Right lobe of liver (tissue), 6 donors: ENCODE measurements around the gene MRPL2. TPM values are rescaled to one million over a fixed set of nuclear protein-coding genes. Genes with fewer than 3 reads are reported as not detected.

ENCODE experiments used
- ATAC-seq, 4 donors: fragments of 200-7000 bp; cut with Tn5 transposase; one replicate each; pipeline ENCODE4 v1.9.1; 2020; ENCODE audit warnings: mild to moderate bottlenecking in 4 of 4, moderate library complexity in 4 of 4
- DNase-seq, 3 donors: peaks; one replicate each; pipeline ENCODE4 v3.0.0-alpha.2; 2020
- H3K27ac ChIP-seq, 3 donors: fragments of 200-600 bp; one replicate each; pipeline ENCODE4 v1.8.0; 2022
- H3K27me3 ChIP-seq, 2 donors: fragments of 200-600 bp; one replicate each; pipeline ENCODE4 v1.8.0; 2022
- H3K36me3 ChIP-seq, 4 donors: fragments of 200-600 bp; sonication (generic) in 1 of 4; one replicate each; pipeline versions ENCODE4 v1.5.1 to v1.8.0; 2017 to 2022; ENCODE audit warnings: control low read depth in 1 of 4
- H3K4me1 ChIP-seq, 4 donors: fragments of 200-600 bp; sonication (generic) in 1 of 4; one replicate each; pipeline versions ENCODE4 v1.5.1 to v1.8.0; 2017 to 2022; ENCODE audit warnings: control low read depth in 1 of 4
- H3K4me3 ChIP-seq, 3 donors: fragments of 200-600 bp; one replicate each; pipeline ENCODE4 v1.8.0; 2022
- H3K9me3 ChIP-seq, 4 donors: fragments of 200-600 bp; sonication (generic) in 1 of 4; one replicate each; pipeline versions ENCODE4 v1.5.1 to v1.8.0; 2017 to 2022; ENCODE audit warnings: control low read depth in 1 of 4
- CTCF ChIP-seq, 4 donors: fragments of 200-600 bp in 3 of 4; fragments of 450-650 bp in 1 of 4; IDR thresholded peaks; one replicate each; pipeline versions ENCODE4 v1.5.1 to v1.8.0; 2016 to 2022; ENCODE audit warnings: antibody characterized with exemption in 4 of 4, mild to moderate bottlenecking in 2 of 4
- POLR2A ChIP-seq: fragments of 450-650 bp; IDR thresholded peaks from one replicate; pipeline ENCODE4 v1.6.1; 2017; ENCODE audit warnings: antibody characterized with exemption, mild to moderate bottlenecking
- WGBS: methylation state at CpG from one replicate; pipeline ENCODE4 v1.1.6; 2018; ENCODE audit warnings: low coverage, low lambda C conversion rate; ENCODE audit not compliant: insufficient coverage; ENCODE audit errors: missing lambda C conversion rate; 5-methylcytosine and 5-hydroxymethylcytosine counted together
- intact Hi-C, 2 donors: fragments of 100-400 bp; cut with DNase I; formaldehyde crosslinking; loops; one replicate each; pipeline versions ENCODE4 v1.11.2 to v1.14.1; 2022
- total RNA-seq, 6 experiments: library from RNA; depleted of rRNA in 2 of 6; stranded (reverse); fragments of >200 nt in 2 of 6; fragmentation: NEBNext Ultra II Directional in 3 of 6; extraction: Animal tissue kit (Norgen Biotek cat#: 25700) in 3 of 6; gene quantifications; one replicate each; pipeline versions ENCODE4 v1.1.0 to v1.2.4, GENCODE V29; 2016 to 2023
- donor health status: DM: no; HTN: yes; CAD: no.
- donor health status: DM: no; HTN: no; CAD: no.
- donor health status: DM: no; HTN: no; CAD: no.
- donor health status: DM: no; HTN: yes; CAD: no.
- donor health status: DM: no; HTN: yes; CAD: no.

Gene MRPL2
- total RNA-seq, 6 experiments from 2014 or later = 41.6 to 63.1 (median 60.4) TPM

GRCh38 chr6:43095939-43096338 lies 36.7 kb upstream of the MRPL2 start:
- no peaks in the 10 kb centered on the region for H3K4me1 ChIP-seq
- TF ChIP-seq CTCF (IDR thresholded peaks at IDR 0.05) = no peak
- TF ChIP-seq POLR2A = no peak
- no peak overlapping the region for H3K27ac ChIP-seq
- DNase-seq (no peak), ATAC-seq (no peak)
- H3K9me3 ChIP-seq = no peaks in the 10 kb centered on the region
- H3K4me3 ChIP-seq = no peak overlapping the region
- intact Hi-C loops = no loop called here
- WGBS = 66% methylated on average over 6 of the region's 7 CpGs
- H3K36me3 ChIP-seq = no peaks in the 10 kb centered on the region
- no peaks in the 10 kb centered on the region for H3K27me3 ChIP-seq

DNA sequence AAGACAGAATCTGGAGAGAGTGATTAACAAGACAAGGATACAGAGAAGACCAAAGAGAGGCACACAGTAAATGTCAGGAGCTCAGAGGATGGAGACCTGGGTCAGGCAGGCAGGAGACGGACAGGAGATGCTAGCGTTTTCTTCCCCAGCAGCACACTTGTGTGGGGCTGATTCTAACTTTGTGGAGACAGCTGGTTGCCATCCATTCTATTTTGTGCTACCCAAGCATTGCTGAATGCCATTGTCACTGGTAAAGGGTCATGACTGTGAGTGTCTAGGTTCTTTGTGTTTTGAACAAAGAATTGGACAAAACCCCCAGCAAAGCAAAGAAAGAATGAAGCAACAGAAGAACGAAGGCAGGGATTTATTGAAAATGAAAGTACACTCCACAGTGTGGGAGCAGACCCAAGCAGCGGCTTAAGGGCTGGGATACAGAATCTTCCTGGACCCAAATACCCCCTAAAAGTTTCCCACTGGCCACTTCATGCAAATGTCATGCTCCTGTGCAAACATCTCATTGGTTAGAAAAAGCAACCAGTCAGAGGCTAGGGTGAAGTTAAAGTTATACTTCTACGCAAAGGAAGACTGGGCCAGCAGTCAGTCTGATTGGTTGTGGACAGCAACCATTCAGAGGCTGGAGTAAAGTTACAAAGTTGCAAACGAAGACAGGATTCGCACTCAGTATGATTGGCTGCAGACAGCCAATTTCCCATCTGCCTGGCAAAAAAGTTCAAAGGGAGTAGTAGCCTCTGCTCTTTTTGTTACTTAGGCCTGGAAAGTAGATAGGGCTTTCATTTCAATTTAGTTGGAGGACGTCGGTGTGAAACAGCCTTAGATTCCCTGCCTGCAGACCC lies 34.4 kb upstream of the MRPL2 start:
- Histone ChIP-seq H3K27me3 (no peaks in the 10 kb centered on the region), H3K4me3 (peak overlapping the region in 2 of 3 donors; percentile 15 to 38), H3K27ac (no peak overlapping the region), H3K36me3 (no peaks in the 10 kb centered on the region), H3K4me1 (no peaks in the 10 kb centered on the region), H3K9me3 (no peaks in the 10 kb centered on the region)
- TF ChIP-seq POLR2A (no peak), CTCF (IDR thresholded peaks at IDR 0.05) (no peak)
- intact Hi-C loops = no loop called here
- ATAC-seq = peak; percentile 80 to 93 (median 82)
- DNase-seq = no peak
- WGBS = 54% methylated on average over 9 of the region's 9 CpGs

DNA sequence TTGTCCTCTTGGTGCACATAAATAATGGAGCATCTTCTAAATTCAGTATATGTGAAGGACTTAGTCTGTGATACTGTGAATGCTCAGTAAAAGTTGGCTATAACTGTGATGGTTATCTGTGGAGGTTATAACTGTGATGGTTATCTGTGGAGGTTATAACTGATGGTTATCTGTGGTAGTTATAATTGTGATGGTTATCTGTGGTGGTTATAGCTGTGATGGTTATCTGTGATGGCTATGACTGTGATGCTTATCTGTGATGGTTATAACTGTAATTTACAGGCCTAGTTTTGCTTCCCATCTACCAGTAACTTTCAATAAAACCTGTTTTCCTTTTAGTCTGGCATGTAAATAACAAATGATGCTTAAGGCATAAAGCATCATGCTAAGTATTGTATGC lies 33.4 kb upstream of the MRPL2 start:
- H3K36me3 ChIP-seq = no peaks in the 10 kb centered on the region
- intact Hi-C loops = no loop called here
- no peak for TF ChIP-seq POLR2A
- no peak for TF ChIP-seq CTCF (IDR thresholded peaks at IDR 0.05)
- H3K27ac ChIP-seq = no peak overlapping the region
- H3K9me3 ChIP-seq = no peaks in the 10 kb centered on the region
- H3K27me3 ChIP-seq = no peaks in the 10 kb centered on the region
- H3K4me1 ChIP-seq = no peaks in the 10 kb centered on the region
- ATAC-seq = no peak
- DNase-seq = no peak
- H3K4me3 ChIP-seq = no peak overlapping the region

DNA sequence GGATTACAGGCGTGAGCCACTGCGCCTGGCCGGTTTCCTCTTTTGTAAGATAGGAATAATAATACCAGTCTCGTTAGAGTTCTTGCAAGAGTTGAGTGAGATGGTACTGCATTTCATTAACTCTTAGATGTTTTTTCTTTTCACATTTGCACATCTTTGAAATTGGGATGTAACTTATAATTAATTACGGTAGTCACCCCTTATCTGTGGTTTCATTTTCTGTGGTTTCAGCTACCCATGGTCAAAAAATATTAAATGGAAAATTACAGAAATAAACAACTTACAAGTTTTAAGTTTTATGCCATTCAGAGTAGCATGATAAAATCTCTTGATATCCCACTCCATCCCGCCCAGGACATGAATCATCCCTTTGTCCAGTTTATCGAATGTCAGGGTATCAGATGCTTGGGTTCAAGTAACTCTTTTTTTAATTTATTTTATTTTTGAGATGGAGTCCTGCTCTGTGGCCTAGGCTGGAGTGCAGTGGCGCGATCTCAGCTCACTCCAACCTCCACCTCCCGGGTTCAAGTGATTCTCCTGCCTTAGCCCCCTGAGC lies 32.3 kb upstream of the MRPL2 start:
- no peaks in the 10 kb centered on the region for H3K4me1 ChIP-seq
- WGBS = 78% methylated on average over 10 of the region's 10 CpGs
- no peak for DNase-seq
- no peaks in the 10 kb centered on the region for H3K9me3 ChIP-seq
- H3K36me3 ChIP-seq = no peaks in the 10 kb centered on the region
- intact Hi-C loops = no loop called here
- H3K27ac ChIP-seq = no peak overlapping the region
- H3K27me3 ChIP-seq = no peaks in the 10 kb centered on the region
- H3K4me3 ChIP-seq = no peak overlapping the region
- no peak for ATAC-seq
- no peak for TF ChIP-seq CTCF (IDR thresholded peaks at IDR 0.05)
- no peak for TF ChIP-seq POLR2A
